Breast epithelium (tissue), 4 donors: ENCODE data around the gene NIPAL3. TPM values are rescaled to one million over a fixed set of nuclear protein-coding genes. Genes with fewer than 3 reads are reported as not detected.

ENCODE experiments used
- DNase-seq, 2 donors: peaks; one replicate each; pipeline ENCODE4 v3.0.0-alpha.2; 2019; ENCODE audit warnings: low spot score in 2 of 2
- H3K27ac ChIP-seq, 2 donors: fragments of 200-600 bp; sonication (generic) in 1 of 2; one replicate each; pipeline ENCODE4 v1.5.1; 2016 to 2019; ENCODE audit warnings: mild to moderate bottlenecking in 1 of 2
- H3K27me3 ChIP-seq, 2 donors: fragments of 200-600 bp; sonication (generic) in 1 of 2; one replicate each; pipeline versions ENCODE4 v1.5.1 to v1.6.0; 2017 to 2019; ENCODE audit warnings: control low read depth in 1 of 2, mild to moderate bottlenecking in 1 of 2
- H3K36me3 ChIP-seq: fragments of 200-600 bp; one replicate; pipeline ENCODE4 v1.5.1; 2019
- H3K4me1 ChIP-seq, 2 donors: fragments of 200-600 bp; sonication (generic); one replicate each; pipeline ENCODE4 v1.5.1; 2016 to 2019; ENCODE audit warnings: control low read depth in 1 of 2
- H3K4me3 ChIP-seq, 3 donors: fragments of 200-600 bp; sonication (generic); 1 replicate in 2 of 3; 2 replicates in 1 of 3; pipeline ENCODE4 v1.5.1; 2016 to 2019; ENCODE audit warnings: mild to moderate bottlenecking in 3 of 3, moderate library complexity in 2 of 3
- H3K9me3 ChIP-seq, 2 donors: fragments of 200-600 bp; sonication (generic) in 1 of 2; one replicate each; pipeline ENCODE4 v1.5.1; 2016 to 2019; ENCODE audit warnings: control low read depth in 1 of 2
- POLR2A ChIP-seq: fragments of 450-650 bp; IDR thresholded peaks from one replicate; pipeline ENCODE4 v1.6.1; 2016; ENCODE audit warnings: antibody characterized with exemption, mild to moderate bottlenecking, moderate library complexity
- POLR2AphosphoS5 ChIP-seq, 3 donors: sonication (generic); formaldehyde crosslinking; IDR thresholded peaks; one replicate each; pipeline ENCODE4 v1.6.1; 2017; ENCODE audit warnings: antibody characterized with exemption in 3 of 3
- intact Hi-C: fragments of 100-400 bp; cut with DNase I; formaldehyde crosslinking; loops from one replicate; pipeline ENCODE4 v1.15.1; 2023; ENCODE audit warnings: low total_unique reads
- total RNA-seq, 3 donors: library from RNA; depleted of rRNA; stranded (reverse); fragments of >200 nt; gene quantifications; one replicate each; pipeline ENCODE4 v1.1.0, GENCODE V29; 2016
- TF ChIP-seq, protein P1 (sequence below), 3 donors: fragments of 450-650 bp; IDR thresholded peaks; one replicate each; pipeline ENCODE4 v1.5.1; 2016 to 2017; ENCODE audit warnings: antibody characterized with exemption in 3 of 3, mild to moderate bottlenecking in 3 of 3, moderate library complexity in 3 of 3

The NIPAL3 gene
- total RNA-seq, 3 donors from 2014 or later = 13.4 to 67.6 (median 28.5) TPM

DNA sequence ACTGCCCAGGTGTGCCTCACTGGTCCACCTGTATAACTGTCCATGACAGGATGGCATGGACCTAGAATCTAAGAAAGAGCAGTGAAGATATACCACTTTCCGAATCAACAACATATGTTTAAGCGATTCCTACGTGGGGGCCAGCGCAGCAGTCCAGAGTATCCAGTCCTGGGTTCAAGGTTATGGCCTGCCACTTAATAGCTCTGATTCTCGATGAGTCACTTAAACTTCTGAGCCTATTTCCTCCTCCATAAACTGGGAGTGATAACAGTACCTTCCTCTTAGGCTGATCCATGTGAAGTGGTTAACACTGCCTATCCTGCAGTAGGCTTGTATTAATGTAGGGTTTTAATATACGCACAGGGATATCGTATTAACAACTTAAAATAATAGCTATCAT is 4.9 kb upstream of the NIPAL3 start:
- H3K27me3 ChIP-seq = no peaks in the 10 kb centered on the region

DNA sequence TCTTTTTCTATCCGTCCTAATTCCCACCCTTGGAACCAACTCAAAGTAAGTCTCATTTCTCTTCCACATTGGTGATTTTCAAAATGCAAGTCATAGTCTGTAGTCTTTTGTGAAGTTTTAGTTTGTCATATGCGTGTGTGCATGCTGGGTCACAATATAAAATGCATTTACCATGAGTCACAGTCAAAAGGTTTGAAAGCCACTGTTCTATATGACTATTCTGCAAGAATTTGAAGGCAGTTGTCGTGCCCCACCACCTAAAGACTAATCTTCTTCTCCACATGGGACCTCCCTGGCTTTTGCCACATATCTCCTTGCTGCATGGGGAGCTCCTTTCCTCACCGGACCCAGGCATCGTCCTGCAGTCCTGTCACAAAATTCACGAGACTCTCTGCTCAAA is 3.6 kb upstream of the NIPAL3 start:
- H3K27ac ChIP-seq = no peak overlapping the region
- no peak overlapping the region for H3K4me3 ChIP-seq
- no peak for DNase-seq
- TF ChIP-seq POLR2AphosphoS5 (IDR thresholded peaks at IDR 0.05) = no peak
- no peak for TF ChIP-seq POLR2A
- TF ChIP-seq, protein P1, sequence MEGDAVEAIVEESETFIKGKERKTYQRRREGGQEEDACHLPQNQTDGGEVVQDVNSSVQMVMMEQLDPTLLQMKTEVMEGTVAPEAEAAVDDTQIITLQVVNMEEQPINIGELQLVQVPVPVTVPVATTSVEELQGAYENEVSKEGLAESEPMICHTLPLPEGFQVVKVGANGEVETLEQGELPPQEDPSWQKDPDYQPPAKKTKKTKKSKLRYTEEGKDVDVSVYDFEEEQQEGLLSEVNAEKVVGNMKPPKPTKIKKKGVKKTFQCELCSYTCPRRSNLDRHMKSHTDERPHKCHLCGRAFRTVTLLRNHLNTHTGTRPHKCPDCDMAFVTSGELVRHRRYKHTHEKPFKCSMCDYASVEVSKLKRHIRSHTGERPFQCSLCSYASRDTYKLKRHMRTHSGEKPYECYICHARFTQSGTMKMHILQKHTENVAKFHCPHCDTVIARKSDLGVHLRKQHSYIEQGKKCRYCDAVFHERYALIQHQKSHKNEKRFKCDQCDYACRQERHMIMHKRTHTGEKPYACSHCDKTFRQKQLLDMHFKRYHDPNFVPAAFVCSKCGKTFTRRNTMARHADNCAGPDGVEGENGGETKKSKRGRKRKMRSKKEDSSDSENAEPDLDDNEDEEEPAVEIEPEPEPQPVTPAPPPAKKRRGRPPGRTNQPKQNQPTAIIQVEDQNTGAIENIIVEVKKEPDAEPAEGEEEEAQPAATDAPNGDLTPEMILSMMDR (IDR thresholded peaks at IDR 0.05) = no peak
- no peaks in the 10 kb centered on the region for H3K36me3 ChIP-seq
- H3K4me1 ChIP-seq = peaks cover under 1 to 5% of the 10 kb centered on the region in 2 donors
- intact Hi-C loops = no loop called here
- no peaks in the 10 kb centered on the region for H3K9me3 ChIP-seq
- H3K27me3 ChIP-seq = no peaks in the 10 kb centered on the region

More for the DNA sequence above, 4.9 kb upstream of the NIPAL3 start:
- Histone ChIP-seq H3K9me3 (no peaks in the 10 kb centered on the region), H3K36me3 (no peaks in the 10 kb centered on the region), H3K4me1 (no peaks in the 10 kb centered on the region), H3K4me3 (no peak overlapping the region), H3K27ac (no peak overlapping the region)
- no peak for DNase-seq
- intact Hi-C loops = no loop called here
- TF ChIP-seq, protein P1 (IDR thresholded peaks at IDR 0.05) = no peak
- no peak for TF ChIP-seq POLR2AphosphoS5 (IDR thresholded peaks at IDR 0.05)
- no peak for TF ChIP-seq POLR2A

DNA sequence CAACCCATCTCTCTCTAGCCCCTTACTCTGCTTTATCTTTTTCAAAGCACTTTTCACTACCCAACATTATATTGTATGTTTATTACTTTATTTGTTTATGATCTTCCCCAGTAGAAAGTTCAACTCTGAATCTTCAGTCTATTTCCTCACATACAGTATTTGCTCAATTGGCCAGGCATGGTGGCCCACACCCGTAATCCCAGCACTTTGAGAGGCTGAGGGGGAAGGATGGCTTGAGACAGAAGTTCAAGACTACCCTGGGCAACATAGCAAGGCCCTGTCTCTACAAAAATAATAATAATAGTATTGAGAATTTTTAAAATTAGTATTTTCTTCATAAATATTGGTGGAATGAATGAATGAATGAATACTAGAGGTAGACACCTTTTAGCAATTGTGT is 3.2 kb upstream of the NIPAL3 start:
- TF ChIP-seq POLR2AphosphoS5 (IDR thresholded peaks at IDR 0.05) (no peak), POLR2A (no peak)
- TF ChIP-seq, protein P1 (IDR thresholded peaks at IDR 0.05) = no peak
- no peak overlapping the region for H3K27ac ChIP-seq
- no peak overlapping the region for H3K4me3 ChIP-seq
- peaks cover 5 to 8% of the 10 kb centered on the region in 2 donors for H3K4me1 ChIP-seq
- no peaks in the 10 kb centered on the region for H3K27me3 ChIP-seq
- intact Hi-C loops = no loop called here
- H3K9me3 ChIP-seq = no peaks in the 10 kb centered on the region
- DNase-seq = no peak
- H3K36me3 ChIP-seq = no peaks in the 10 kb centered on the region

DNA sequence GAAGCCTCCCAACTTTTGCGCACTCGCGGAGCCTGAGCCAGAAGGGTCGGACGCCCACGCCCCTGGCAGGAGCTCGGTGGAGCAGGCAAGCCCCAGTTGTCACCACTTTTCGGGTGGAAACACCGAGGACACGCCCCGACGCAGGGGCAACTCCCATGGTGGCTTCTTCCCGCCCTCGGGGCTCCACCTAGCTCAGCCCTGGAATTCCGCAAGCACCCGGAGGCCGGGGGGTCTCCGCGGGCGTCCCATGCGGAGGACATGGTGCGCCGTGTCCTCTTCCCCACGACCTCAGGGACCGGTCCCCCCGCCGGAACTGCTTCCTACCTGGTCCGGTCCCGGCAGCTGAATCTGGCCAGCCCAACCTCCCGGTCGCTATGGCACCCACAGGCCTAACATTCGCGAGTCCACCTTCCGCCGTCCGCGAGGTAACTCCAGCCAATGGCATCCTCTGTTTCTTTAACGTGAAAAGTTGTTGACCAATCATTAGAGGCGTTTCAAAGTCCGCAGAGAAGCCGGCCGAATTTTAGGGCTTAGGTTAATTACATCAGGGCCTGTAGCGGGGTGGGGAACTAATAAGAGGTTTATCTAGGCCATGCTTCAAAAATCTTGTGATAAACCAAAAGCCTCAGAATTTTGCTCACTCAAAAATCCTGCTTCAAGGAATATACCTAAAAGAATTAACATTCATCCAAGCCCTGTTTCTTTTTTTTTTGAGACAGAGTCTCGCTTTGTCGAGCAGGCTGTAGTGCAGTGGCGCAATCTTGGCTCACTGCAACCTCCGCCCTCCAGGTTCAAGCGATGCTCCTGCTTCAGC is 2.0 kb upstream of the NIPAL3 start, which contains the start of gene STPG1:
Gene STPG1 (minus strand): TSS at position 433 of the 814 bp plus-strand sequence. CDS start 12,394 bp downstream, outside the sequence.
- Histone ChIP-seq H3K9me3 (no peaks in the 10 kb centered on the region), H3K27me3 (no peaks in the 10 kb centered on the region), H3K36me3 (no peaks in the 10 kb centered on the region), H3K4me1 (peaks cover 6 to 8% of the 10 kb centered on the region in 2 donors), H3K4me3 (peak within 1 kb of the TSS; percentile 63 to 75 (median 74)), H3K27ac (peak within 1 kb of the TSS; percentile 85 to 90)
- DNase-seq = peak; percentile 89 to 90
- TF ChIP-seq, protein P1 (IDR thresholded peaks at IDR 0.05) = no peak
- TF ChIP-seq POLR2A (peak; percentile 32), POLR2AphosphoS5 (IDR thresholded peaks at IDR 0.05) (peak; percentile 51 to 82 (median 51))
- intact Hi-C loops = no loop called here

DNA sequence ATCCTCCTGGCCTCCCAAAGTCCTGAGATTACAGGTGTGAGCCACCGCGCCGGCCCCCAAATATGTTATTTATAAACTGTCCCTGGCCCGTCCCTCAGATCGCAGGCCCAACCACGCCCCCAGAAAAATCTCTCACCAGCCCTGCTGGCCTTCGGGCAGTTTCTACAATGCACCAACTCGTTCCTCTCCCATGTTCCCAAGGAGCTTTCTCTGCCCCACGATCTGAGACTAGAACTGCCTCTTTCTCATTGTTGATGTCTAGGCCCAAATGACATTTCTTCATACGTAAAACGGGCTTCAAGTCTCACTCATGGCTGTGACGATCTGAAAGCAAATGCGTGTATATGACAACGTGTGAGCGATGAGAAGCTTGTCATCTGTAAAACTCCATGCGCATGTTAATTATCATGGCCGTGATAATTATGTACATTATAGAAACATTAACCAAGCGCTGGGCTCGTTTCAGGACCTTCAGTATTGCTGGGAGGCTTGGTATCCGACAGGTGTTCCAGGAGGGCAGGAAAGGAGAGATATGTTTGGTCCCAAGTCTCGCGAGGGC is 748 bp upstream of the NIPAL3 start:
- peak overlapping the region; percentile 65 to 75 (median 67) for H3K4me3 ChIP-seq
- intact Hi-C loops = no loop called here
- H3K4me1 ChIP-seq = peaks cover 6 to 8% of the 10 kb centered on the region in 2 donors

More for the DNA sequence above, 748 bp upstream of the NIPAL3 start:
- H3K36me3 ChIP-seq = no peaks in the 10 kb centered on the region
- peak overlapping the region; percentile 56 to 82 for H3K27ac ChIP-seq
- no peaks in the 10 kb centered on the region for H3K27me3 ChIP-seq
- no peaks in the 10 kb centered on the region for H3K9me3 ChIP-seq
- TF ChIP-seq POLR2A (no peak), POLR2AphosphoS5 (IDR thresholded peaks at IDR 0.05) (no peak)
- TF ChIP-seq, protein P1 (IDR thresholded peaks at IDR 0.05) = no peak
- DNase-seq = no peak
